ENCODE data around the gene NFKBIL1. TPM values are rescaled to one million over a fixed set of nuclear protein-coding genes. Genes with fewer than 3 reads are reported as not detected.

The NFKBIL1 gene
- total and polyA plus RNA-seq, 9 of the 15 experiments (the other 6 are each of a cell fraction or from before 2014, with no cell fraction given), result 0.49 to 33.1 (median 7.6) TPM

GRCh38 chr6:31541658-31542521, 5.5 kb upstream of the NFKBIL1 start, which contains the start of gene DDX39B (continued):
- no peak; the same call in 1 of the 2 replicates for TF ChIP-seq HES1 (IDR thresholded peaks at IDR 0.05; ENCODE audit: low read depth)
- TF ChIP-seq SMAD4 (CRISPR knock-in tag; conservative IDR thresholded peaks at IDR 0.05), result peak; percentile 33; the same call in 1 of the 2 replicates
- TF ChIP-seq ATF6 (CRISPR knock-in tag; IDR thresholded peaks at IDR 0.05), result peak; percentile 97
- TF ChIP-seq CLOCK (CRISPR knock-in tag; IDR thresholded peaks at IDR 0.05; ENCODE audit: borderline replicate concordance), result 0 out of 2 replicates have a peak, but pooled peaks have one; percentile 44
- no peak for TF ChIP-seq ZNF274 (IDR thresholded peaks at IDR 0.05; ENCODE audit: borderline replicate concordance, low read depth, low read length)
- no peak for TF ChIP-seq TSC22D4 (tag; IDR thresholded peaks at IDR 0.05)
- TF ChIP-seq NFRKB (IDR thresholded peaks at IDR 0.05; ENCODE audit: low read depth), result peak; percentile 100
- no peak for TF ChIP-seq FOXJ3 (CRISPR knock-in tag; IDR thresholded peaks at IDR 0.05)
- peak; percentile 58; the same call in 1 of the 2 replicates for TF ChIP-seq EHMT2 (IDR thresholded peaks at IDR 0.05)
- peak; percentile 78; the same call in 1 of the 2 replicates for TF ChIP-seq KLF6 (CRISPR knock-in tag; IDR thresholded peaks at IDR 0.05; ENCODE audit: borderline replicate concordance)
- peak; percentile 97 for TF ChIP-seq RBFOX2 (IDR thresholded peaks at IDR 0.05; ENCODE audit: low read depth, low read length)
- TF ChIP-seq CREB1 (IDR thresholded peaks at IDR 0.05), result no peak; the same call in none of the 2 replicates
- TF ChIP-seq CREB1 (CRISPR knock-in tag; IDR thresholded peaks at IDR 0.05), result 0 out of 2 replicates have a peak, but pooled peaks have one; percentile 58
- peak; percentile 13 for TF ChIP-seq TEAD4 (IDR thresholded peaks at IDR 0.05; ENCODE audit: low read length)
- TF ChIP-seq TEAD4 (CRISPR knock-in tag; IDR thresholded peaks at IDR 0.05; ENCODE audit: borderline replicate concordance), result no peak
- 0 out of 2 replicates have a peak, but pooled peaks have one; percentile 43 for TF ChIP-seq CEBPZ (IDR thresholded peaks at IDR 0.05; ENCODE audit: borderline replicate concordance, low read depth, low read length)
- TF ChIP-seq ZFP30 (CRISPR knock-in tag; IDR thresholded peaks at IDR 0.05; ENCODE audit: borderline replicate concordance), result 0 out of 2 replicates have a peak, but pooled peaks have one; percentile 54
- TF ChIP-seq POLR2AphosphoS5 (IDR thresholded peaks at IDR 0.05; ENCODE audit: control insufficient read depth, insufficient read depth, low read depth, low read length), result peak; percentile 90
